ENCODE data around the gene MAP10. TPM values are rescaled to one million over a fixed set of nuclear protein-coding genes. Genes with fewer than 3 reads are reported as not detected.

Gene MAP10
- total RNA-seq, 1 donor from 2014 or later = 3.6 TPM

GRCh38 chr1:232816324-232816723 lies 11.1 kb downstream of the MAP10 start:
- no peaks in the 10 kb centered on the region for H3K4me1 Mint-ChIP-seq (ENCODE audit: low read depth)
- DNase-seq (ENCODE audit: low spot score, unreplicated experiment) = no peak
- peaks cover 3% of the 10 kb centered on the region for H3K27me3 Mint-ChIP-seq
- no peak overlapping the region for H3K4me3 Mint-ChIP-seq (ENCODE audit: low read depth)
- TF ChIP-seq, protein P1, sequence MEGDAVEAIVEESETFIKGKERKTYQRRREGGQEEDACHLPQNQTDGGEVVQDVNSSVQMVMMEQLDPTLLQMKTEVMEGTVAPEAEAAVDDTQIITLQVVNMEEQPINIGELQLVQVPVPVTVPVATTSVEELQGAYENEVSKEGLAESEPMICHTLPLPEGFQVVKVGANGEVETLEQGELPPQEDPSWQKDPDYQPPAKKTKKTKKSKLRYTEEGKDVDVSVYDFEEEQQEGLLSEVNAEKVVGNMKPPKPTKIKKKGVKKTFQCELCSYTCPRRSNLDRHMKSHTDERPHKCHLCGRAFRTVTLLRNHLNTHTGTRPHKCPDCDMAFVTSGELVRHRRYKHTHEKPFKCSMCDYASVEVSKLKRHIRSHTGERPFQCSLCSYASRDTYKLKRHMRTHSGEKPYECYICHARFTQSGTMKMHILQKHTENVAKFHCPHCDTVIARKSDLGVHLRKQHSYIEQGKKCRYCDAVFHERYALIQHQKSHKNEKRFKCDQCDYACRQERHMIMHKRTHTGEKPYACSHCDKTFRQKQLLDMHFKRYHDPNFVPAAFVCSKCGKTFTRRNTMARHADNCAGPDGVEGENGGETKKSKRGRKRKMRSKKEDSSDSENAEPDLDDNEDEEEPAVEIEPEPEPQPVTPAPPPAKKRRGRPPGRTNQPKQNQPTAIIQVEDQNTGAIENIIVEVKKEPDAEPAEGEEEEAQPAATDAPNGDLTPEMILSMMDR (IDR thresholded peaks at IDR 0.05; ENCODE audit: unreplicated experiment) = no peak
- no peaks in the 10 kb centered on the region for H3K9me3 Mint-ChIP-seq (ENCODE audit: low read depth)
- H3K36me3 Mint-ChIP-seq (ENCODE audit: insufficient read depth) = no peaks in the 10 kb centered on the region
- no peak overlapping the region for H3K27ac Mint-ChIP-seq

GRCh38 chr1:232818040-232818439 lies 12.8 kb downstream of the MAP10 start:
- DNase-seq (ENCODE audit: low spot score, unreplicated experiment) = no peak
- H3K4me3 Mint-ChIP-seq (ENCODE audit: low read depth) = no peak overlapping the region
- no peaks in the 10 kb centered on the region for H3K27me3 Mint-ChIP-seq
- TF ChIP-seq, protein P1 (IDR thresholded peaks at IDR 0.05; ENCODE audit: unreplicated experiment) = no peak
- no peaks in the 10 kb centered on the region for H3K9me3 Mint-ChIP-seq (ENCODE audit: low read depth)
- no peaks in the 10 kb centered on the region for H3K36me3 Mint-ChIP-seq (ENCODE audit: insufficient read depth)
- H3K4me1 Mint-ChIP-seq (ENCODE audit: low read depth) = no peaks in the 10 kb centered on the region
- no peak overlapping the region for H3K27ac Mint-ChIP-seq

DNA sequence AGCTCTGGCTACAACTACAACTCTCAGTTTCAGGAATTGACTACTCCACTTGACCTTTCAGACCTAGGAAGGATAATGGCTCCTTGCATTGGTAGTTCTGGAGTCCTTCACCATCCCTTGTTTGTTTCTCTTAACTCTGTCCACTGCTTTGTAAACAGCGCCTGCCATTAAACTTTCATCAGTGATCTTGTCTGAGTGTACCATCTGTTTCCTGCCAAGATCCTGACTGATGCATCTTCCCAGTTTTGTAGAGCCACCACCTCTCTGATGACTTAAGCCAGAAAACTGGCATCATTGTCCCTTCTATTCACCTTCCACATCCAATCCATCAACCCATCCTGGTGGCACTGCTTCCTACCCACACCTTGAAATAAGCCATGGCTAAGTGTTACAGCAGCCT lies 15.2 kb downstream of the MAP10 start:
- no peak overlapping the region for H3K27ac Mint-ChIP-seq
- H3K36me3 Mint-ChIP-seq (ENCODE audit: insufficient read depth) = no peaks in the 10 kb centered on the region
- TF ChIP-seq, protein P1 (IDR thresholded peaks at IDR 0.05; ENCODE audit: unreplicated experiment) = no peak
- no peaks in the 10 kb centered on the region for H3K4me1 Mint-ChIP-seq (ENCODE audit: low read depth)
- no peak for DNase-seq (ENCODE audit: low spot score, unreplicated experiment)
- no peak overlapping the region for H3K4me3 Mint-ChIP-seq (ENCODE audit: low read depth)
- H3K9me3 Mint-ChIP-seq (ENCODE audit: low read depth) = no peaks in the 10 kb centered on the region
- H3K27me3 Mint-ChIP-seq = no peaks in the 10 kb centered on the region

- Mint-ChIP-seq H3K36me3 (ENCODE audit: insufficient read depth) (no peaks in the 10 kb centered on the region), H3K9me3 (ENCODE audit: low read depth) (peaks cover 2% of the 10 kb centered on the region), H3K27me3 (no peaks in the 10 kb centered on the region), H3K4me3 (ENCODE audit: low read depth) (no peak overlapping the region), H3K27ac (no peak overlapping the region), H3K4me1 (ENCODE audit: low read depth) (no peaks in the 10 kb centered on the region)
- no peak for DNase-seq (ENCODE audit: low spot score, unreplicated experiment)
- TF ChIP-seq, protein P1 (IDR thresholded peaks at IDR 0.05; ENCODE audit: unreplicated experiment) = no peak
Measured at GRCh38 chr1:232822530-232822929, 17.3 kb downstream of the MAP10 start.

- DNase-seq (ENCODE audit: low spot score, unreplicated experiment) = no peak
- Mint-ChIP-seq H3K4me1 (ENCODE audit: low read depth) (peaks cover 7% of the 10 kb centered on the region), H3K36me3 (ENCODE audit: insufficient read depth) (peaks cover 2% of the 10 kb centered on the region), H3K27ac (no peak overlapping the region), H3K9me3 (ENCODE audit: low read depth) (peaks cover 12% of the 10 kb centered on the region), H3K27me3 (no peaks in the 10 kb centered on the region), H3K4me3 (ENCODE audit: low read depth) (no peak overlapping the region)
- TF ChIP-seq, protein P1 (IDR thresholded peaks at IDR 0.05; ENCODE audit: unreplicated experiment) = no peak
Measured at GRCh38 chr1:232826318-232826717, 21.1 kb downstream of the MAP10 start.
